Neuronal stem cell (in vitro differentiated cells): ENCODE measurements around the gene RAE1.
A peak's percentile ranks its signal among the peaks of the same experiment; 100 is the strongest.

Experiments
- DNase-seq: peaks from one replicate; pipeline ENCODE4 v3.0.0-alpha.2; 2013; ENCODE audit warnings: low spot score
- H2AFZ ChIP-seq: one replicate; pipeline ENCODE4 v1.6.1; 2013; ENCODE audit warnings: mild to moderate bottlenecking, low read length, inconsistent platforms
- H2AK5ac ChIP-seq: 2 replicates; pipeline ENCODE4 v1.6.1; 2013; ENCODE audit warnings: low read depth, mild to moderate bottlenecking, inconsistent platforms, low read length, moderate library complexity, mixed read lengths
- H2BK120ac ChIP-seq: 2 replicates; pipeline ENCODE4 v1.6.1; 2013; ENCODE audit warnings: low read depth, mild to moderate bottlenecking, inconsistent platforms, low read length, moderate library complexity, mixed read lengths
- H2BK12ac ChIP-seq: one replicate; pipeline ENCODE4 v1.6.1; 2013; ENCODE audit warnings: low read length, inconsistent platforms
- H2BK15ac ChIP-seq: 2 replicates; pipeline ENCODE4 v1.6.1; 2013; ENCODE audit warnings: mild to moderate bottlenecking, low read length, inconsistent platforms, mixed read lengths
- H2BK5ac ChIP-seq: one replicate; pipeline ENCODE4 v1.6.1; 2013; ENCODE audit warnings: inconsistent platforms, mild to moderate bottlenecking, low read length, moderate library complexity
- H3K14ac ChIP-seq: one replicate; pipeline ENCODE4 v1.6.1; 2013; ENCODE audit warnings: low read length, inconsistent platforms
- H3K18ac ChIP-seq: 2 replicates; pipeline ENCODE4 v1.6.1; 2013; ENCODE audit warnings: low read length, inconsistent platforms
- H3K23ac ChIP-seq: 2 replicates; pipeline ENCODE4 v1.6.1; 2013; ENCODE audit warnings: low read depth, mild to moderate bottlenecking, mixed read lengths, low read length, inconsistent platforms; ENCODE audit not compliant: poor library complexity
- H3K27ac ChIP-seq: replicated peaks from 3 replicates; pipeline ENCODE4 v1.5.1; 2013; ENCODE audit warnings: low read length, inconsistent platforms
- H3K27me3 ChIP-seq, 3 experiments: 2 replicates each; pipeline ENCODE4 v1.6.1; 2013; ENCODE audit warnings: low read length in 3 of 3, mild to moderate bottlenecking in 2 of 3, inconsistent platforms in 1 of 3, low read depth in 1 of 3, mixed read lengths in 1 of 3, moderate library complexity in 1 of 3; ENCODE audit not compliant: control insufficient read depth in 3 of 3, insufficient read depth in 3 of 3
- H3K36me3 ChIP-seq, 2 donors: replicated peaks in 1 of 2; 2 replicates each; pipeline ENCODE4 v1.6.1; 2013; ENCODE audit warnings: low read length in 2 of 2; ENCODE audit not compliant: control insufficient read depth in 2 of 2, insufficient read depth in 2 of 2
- H3K4ac ChIP-seq: 2 replicates; pipeline ENCODE4 v1.6.1; 2013; ENCODE audit warnings: inconsistent platforms, mild to moderate bottlenecking, low read length, moderate library complexity
- H3K4me1 ChIP-seq, 2 donors: 1 replicate in 1 of 2; 2 replicates in 1 of 2; pipeline ENCODE4 v1.6.1; 2013; ENCODE audit warnings: low read length in 2 of 2, low read depth in 1 of 2; ENCODE audit not compliant: control insufficient read depth in 2 of 2, insufficient read depth in 1 of 2
- H3K4me2 ChIP-seq: one replicate; pipeline ENCODE4 v1.6.1; 2013; ENCODE audit warnings: mild to moderate bottlenecking, low read length, inconsistent platforms; ENCODE audit not compliant: insufficient read depth, poor library complexity, severe bottlenecking
- H3K4me3 ChIP-seq, 2 donors: 2 replicates each; pipeline ENCODE4 v1.5.1; 2013; ENCODE audit warnings: low read length in 2 of 2, mild to moderate bottlenecking in 2 of 2, inconsistent platforms in 1 of 2, moderate library complexity in 1 of 2
- H3K79me1 ChIP-seq: one replicate; pipeline ENCODE4 v1.6.1; 2013; ENCODE audit warnings: low read depth, mild to moderate bottlenecking, inconsistent platforms, low read length, moderate library complexity
- H3K9ac ChIP-seq: one replicate; pipeline ENCODE4 v1.6.1; 2013; ENCODE audit warnings: mild to moderate bottlenecking, low read depth, low read length, inconsistent platforms; ENCODE audit not compliant: poor library complexity
- H3K9me3 ChIP-seq, 2 donors: replicated peaks in 1 of 2; 2 replicates each; pipeline versions ENCODE3 to v1.6.1; 2013; ENCODE audit warnings: low read length in 2 of 2, mild to moderate bottlenecking in 2 of 2, inconsistent platforms in 1 of 2, low read depth in 1 of 2, mixed read lengths in 1 of 2, moderate library complexity in 1 of 2; ENCODE audit not compliant: control insufficient read depth in 2 of 2, insufficient read depth in 1 of 2
- H4K8ac ChIP-seq: one replicate; pipeline ENCODE4 v1.6.1; 2013; ENCODE audit warnings: low read depth, mild to moderate bottlenecking, inconsistent platforms, low read length, moderate library complexity
- H4K91ac ChIP-seq: one replicate; pipeline ENCODE4 v1.6.1; 2013; ENCODE audit warnings: low read length, low read depth, mild to moderate bottlenecking, inconsistent platforms; ENCODE audit not compliant: poor library complexity
- WGBS, 2 donors: extraction: QIAGEN DNeasy Blood & Tissue Kit; methylation state at CpG; one replicate each; pipeline ENCODE4 v1.1.7; 2013; ENCODE audit warnings: missing lambda C conversion rate in 2 of 2, mixed read lengths in 1 of 2; ENCODE audit not compliant: insufficient read length in 2 of 2, insufficient replicate concordance in 1 of 2; ENCODE audit errors: extremely low coverage in 2 of 2; 5-methylcytosine and 5-hydroxymethylcytosine counted together

The RAE1 gene

GRCh38 chr20:57405236-57406016 is 54.4 kb downstream of the RAE1 start:
- no peak overlapping the region for H3K23ac ChIP-seq
- no peaks in the 10 kb centered on the region for H3K27me3 ChIP-seq
- H2AFZ ChIP-seq, result no peak overlapping the region
- H4K8ac ChIP-seq, result no peak overlapping the region
- H2BK12ac ChIP-seq, result no peak overlapping the region
- peaks cover 11 to 12% of the 10 kb centered on the region in 2 donors for H3K4me1 ChIP-seq
- H3K9me3 ChIP-seq, result no peaks in the 10 kb centered on the region
- H3K14ac ChIP-seq, result no peak overlapping the region
- peaks cover 15% of the 10 kb centered on the region for H3K79me1 ChIP-seq
- H3K4ac ChIP-seq, result no peak overlapping the region
- H3K27ac ChIP-seq, result no peak overlapping the region
- no peak overlapping the region for H2BK15ac ChIP-seq
- no peak overlapping the region for H3K9ac ChIP-seq
- DNase-seq, result no peak
- no peak overlapping the region for H2AK5ac ChIP-seq
- H2BK5ac ChIP-seq, result no peak overlapping the region
- H3K4me2 ChIP-seq, result no peak overlapping the region
- H3K36me3 ChIP-seq, result peaks cover 29 to 89% of the 10 kb centered on the region in 2 donors
- no peak overlapping the region for H2BK120ac ChIP-seq
- H4K91ac ChIP-seq, result no peak overlapping the region
- H3K4me3 ChIP-seq, result no peak overlapping the region
- no peak overlapping the region for H3K18ac ChIP-seq
- no CpG with 5 or more reads among the region's 18 CpGs for WGBS, 2 donors

- no peak overlapping the region for H2BK15ac ChIP-seq
Observed at GRCh38 chr20:57407541-57407956, 56.5 kb downstream of the RAE1 start.

GRCh38 chr20:57408131-57408530 is 57.1 kb downstream of the RAE1 start:
- no peak overlapping the region for H3K23ac ChIP-seq
- no peaks in the 10 kb centered on the region for H3K9me3 ChIP-seq
- peaks cover 21 to 63% of the 10 kb centered on the region in 2 donors for H3K36me3 ChIP-seq

More at GRCh38 chr20:57407541-57407956, 56.5 kb downstream of the RAE1 start:
- peaks cover 11% of the 10 kb centered on the region for H3K79me1 ChIP-seq
- no peak overlapping the region for H3K4me3 ChIP-seq
- peak overlapping the region; percentile 3 for H3K4me2 ChIP-seq
- peak overlapping the region; percentile 28 for H3K4ac ChIP-seq
- H3K14ac ChIP-seq, result peak overlapping the region; percentile 43
- H3K9me3 ChIP-seq, result no peaks in the 10 kb centered on the region
- DNase-seq, result no peak
- no peak overlapping the region for H2AFZ ChIP-seq
- H4K91ac ChIP-seq, result no peak overlapping the region
- H2BK120ac ChIP-seq, result peak overlapping the region; percentile 36
- H3K27me3 ChIP-seq, result no peaks in the 10 kb centered on the region
- H3K9ac ChIP-seq, result no peak overlapping the region
- no peak overlapping the region for H3K27ac ChIP-seq
- H3K23ac ChIP-seq, result peak overlapping the region; percentile 34
- H4K8ac ChIP-seq, result no peak overlapping the region
- WGBS, 2 donors, result no CpG with 5 or more reads among the region's 29 CpGs
- peaks cover 22 to 69% of the 10 kb centered on the region in 2 donors for H3K36me3 ChIP-seq
- H3K18ac ChIP-seq, result peak overlapping the region; percentile 58
- peak overlapping the region; percentile 44 for H2BK5ac ChIP-seq
- peak overlapping the region; percentile 28 for H2AK5ac ChIP-seq
- peaks cover 11 to 13% of the 10 kb centered on the region in 2 donors for H3K4me1 ChIP-seq
- no peak overlapping the region for H2BK12ac ChIP-seq

DNA sequence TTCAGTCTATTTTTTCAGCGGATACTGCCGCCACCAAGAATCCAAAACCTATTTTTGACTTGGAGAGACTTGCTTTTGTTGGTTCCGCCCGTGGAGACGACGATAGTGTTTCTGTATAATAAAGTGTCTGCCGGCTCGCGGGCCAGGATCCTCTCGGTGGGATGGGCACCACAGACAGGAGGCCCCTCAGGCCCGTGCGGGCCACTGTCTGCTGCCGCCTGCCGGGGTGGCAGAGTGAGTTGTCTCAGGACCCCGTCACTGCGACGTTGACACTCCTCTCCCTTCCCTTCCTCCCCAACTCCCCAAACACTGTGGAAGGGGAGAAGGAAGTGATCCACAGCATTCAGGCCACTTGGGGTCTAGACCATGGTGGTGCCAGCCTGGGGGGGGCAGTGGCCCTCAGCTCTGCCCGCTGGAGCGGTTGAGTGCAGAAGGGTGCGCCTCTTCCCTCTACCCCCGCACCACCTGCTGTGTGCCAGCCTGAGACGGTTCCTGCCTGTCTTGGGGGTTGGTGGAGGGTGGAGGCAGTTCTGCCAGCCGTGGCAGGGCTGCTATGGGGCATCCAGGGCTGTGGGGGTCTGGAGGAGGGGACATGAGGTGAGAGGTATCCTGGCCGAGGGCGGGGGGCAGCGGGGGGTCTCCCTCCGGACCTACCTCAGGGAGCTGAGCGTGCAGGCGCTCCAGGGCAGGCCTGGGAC is 57.6 kb downstream of the RAE1 start:
- no CpG with 5 or more reads among the region's 29 CpGs for WGBS, 2 donors
- Histone ChIP-seq H3K4me1 (peaks cover 11 to 13% of the 10 kb centered on the region in 2 donors), H3K36me3 (peaks cover 21 to 59% of the 10 kb centered on the region in 2 donors), H3K9me3 (no peaks in the 10 kb centered on the region), H2BK12ac (peak overlapping the region; percentile 61), H2AFZ (no peak overlapping the region), H2BK120ac (no peak overlapping the region), H3K23ac (peak overlapping the region; percentile 49), H3K9ac (no peak overlapping the region), H3K4ac (no peak overlapping the region), H3K4me3 (no peak overlapping the region), H3K27ac (no peak overlapping the region), H2BK15ac (no peak overlapping the region), H2AK5ac (peak overlapping the region; percentile 3), H4K91ac (no peak overlapping the region), H3K14ac (no peak overlapping the region), H4K8ac (no peak overlapping the region), H3K27me3 (no peaks in the 10 kb centered on the region), H2BK5ac (peak overlapping the region; percentile 6), H3K79me1 (peaks cover 8% of the 10 kb centered on the region), H3K18ac (peak overlapping the region; percentile 60), H3K4me2 (no peak overlapping the region)
- no peak for DNase-seq

More at GRCh38 chr20:57408131-57408530, 57.1 kb downstream of the RAE1 start:
- Histone ChIP-seq H3K4me3 (no peak overlapping the region), H2BK120ac (no peak overlapping the region), H2BK15ac (no peak overlapping the region), H3K18ac (no peak overlapping the region), H3K27ac (no peak overlapping the region), H3K4ac (no peak overlapping the region), H3K4me1 (peaks cover 11 to 13% of the 10 kb centered on the region in 2 donors), H3K4me2 (no peak overlapping the region), H3K79me1 (peaks cover 8% of the 10 kb centered on the region), H3K14ac (no peak overlapping the region), H2BK5ac (no peak overlapping the region), H3K27me3 (no peaks in the 10 kb centered on the region), H2BK12ac (peak overlapping the region; percentile 33), H4K91ac (no peak overlapping the region), H2AK5ac (no peak overlapping the region), H2AFZ (no peak overlapping the region), H4K8ac (no peak overlapping the region), H3K9ac (no peak overlapping the region)
- no peak for DNase-seq
- WGBS, 2 donors, result no CpG with 5 or more reads among the region's 13 CpGs
